SK-N-SH treated with all-trans-retinoic acid at 6 μM for 48 hours (cell line): ENCODE data around the gene TGM5.

Source experiments
- CSDC2 ChIP-seq: fragments of 250-450 bp; sonication (Bioruptor Pico); IDR thresholded peaks from 2 replicates; pipeline ENCODE4 v1.5.0; 2020; ENCODE audit warnings: mild to moderate bottlenecking, moderate library complexity
- GLIS3 ChIP-seq: fragments of 250-450 bp; sonication (Bioruptor Pico); IDR thresholded peaks from 2 replicates; pipeline ENCODE4 v1.5.0; 2020; ENCODE audit warnings: mild to moderate bottlenecking, moderate library complexity
- OSR1 ChIP-seq: fragments of 250-450 bp; sonication (Bioruptor Pico); IDR thresholded peaks from 2 replicates; pipeline ENCODE4 v1.8.0; 2022; ENCODE audit warnings: moderate library complexity, mild to moderate bottlenecking, inconsistent platforms
- PATZ1 ChIP-seq: fragments of 250-450 bp; sonication (Bioruptor Pico); IDR thresholded peaks from 2 replicates; pipeline ENCODE4 v1.8.0; 2020; ENCODE audit warnings: mild to moderate bottlenecking, moderate library complexity, borderline replicate concordance
- POU6F1 ChIP-seq: fragments of 250-450 bp; sonication (Bioruptor Pico); IDR thresholded peaks from 2 replicates; pipeline ENCODE4 v1.8.0; 2021; ENCODE audit warnings: low read depth, mild to moderate bottlenecking, moderate library complexity, borderline replicate concordance
- PPARA ChIP-seq: fragments of 250-450 bp; sonication (Bioruptor Pico); IDR thresholded peaks from 2 replicates; pipeline ENCODE4 v1.5.0; 2020; ENCODE audit warnings: mild to moderate bottlenecking, borderline replicate concordance
- SNAI2 ChIP-seq: fragments of 250-450 bp; sonication (Bioruptor Pico); IDR thresholded peaks from 2 replicates; pipeline ENCODE4 v1.5.0; 2020; ENCODE audit warnings: mild to moderate bottlenecking, moderate library complexity
- TCF4 ChIP-seq: fragments of 250-450 bp; sonication (Bioruptor Pico); IDR thresholded peaks from 2 replicates; pipeline ENCODE4 v1.8.0; 2021; ENCODE audit warnings: mild to moderate bottlenecking, moderate library complexity, borderline replicate concordance
- ZNF565 ChIP-seq: fragments of 450-650 bp; formaldehyde crosslinking; conservative IDR thresholded peaks from 2 replicates; pipeline ENCODE4 v1.5.0; 2020; ENCODE audit warnings: low read depth, mild to moderate bottlenecking, moderate library complexity

GRCh38 chr15:43184407-43185124 lies 82.2 kb downstream of the TGM5 start:
- TF ChIP-seq PATZ1 (no peak), TCF4 (CRISPR knock-in tag) (no peak), GLIS3 (CRISPR knock-in tag) (no peak), PPARA (CRISPR knock-in tag) (no peak), OSR1 (CRISPR knock-in tag) (no peak), CSDC2 (CRISPR knock-in tag) (no peak), POU6F1 (no peak), SNAI2 (CRISPR knock-in tag) (no peak), ZNF565 (CRISPR knock-in tag) (no peak)
